HCT116 (cell line): ENCODE measurements around the gene ANTXRL. TPM values are rescaled to one million over a fixed set of nuclear protein-coding genes. Genes with fewer than 3 reads are reported as not detected.

Experiments used
- ATAC-seq: fragments of 200-7000 bp; cut with Tn5 transposase; 2 replicates; pipeline ENCODE4 v1.9.1; 2020; ENCODE audit warnings: mild to moderate bottlenecking, moderate library complexity
- BruUV-seq: library from RNA; stranded (reverse); fragments of 400-500 nt; replicated peaks from 2 replicates; lab custom pipeline; 2021; lab: Mats Ljungman, UMichigan
- CTCF ChIA-PET: fragments of 300-600 bp; sonication (Branson Sonifier 250); formaldehyde crosslinking; loops from one replicate; lab custom pipeline; 2021; ENCODE audit warnings: antibody characterized with exemption; lab: Charles Lee
- POLR2A ChIA-PET: fragments of 300-600, 350-600 bp; sonication (Branson Sonifier 250); formaldehyde crosslinking; loops from one replicate; lab custom pipeline; 2021; ENCODE audit warnings: antibody characterized with exemption; lab: Charles Lee
- RAD21 ChIA-PET, 2 experiments: fragments of 300-600 bp; sonication (Branson Sonifier 250); formaldehyde crosslinking; loops; one replicate each; lab custom pipeline; 2023; ENCODE audit warnings: low total read pairs in 2 of 2; ENCODE audit not compliant: uncharacterized antibody in 2 of 2, unreplicated experiment in 2 of 2, low non-redundant PET in 1 of 2; lab: Charles Lee
- DNase-seq: peaks from one replicate; pipeline ENCODE4 v3.0.0-alpha.2; 2010; ENCODE audit warnings: low read depth, low spot score
- H2AFZ ChIP-seq: fragments of 200-600 bp; shearing (Covaris generic), sonication (generic); 2 replicates; pipeline ENCODE4 v1.6.1; 2017; ENCODE audit warnings: low read depth, mixed run types, mixed read lengths, antibody characterized with exemption, low read length; ENCODE audit not compliant: poor library complexity, severe bottlenecking
- H3K27ac ChIP-seq: 2 replicates; pipeline ENCODE4 v1.5.1; 2012; ENCODE audit warnings: low read depth, low read length
- H3K27me3 ChIP-seq: fragments of 200-600 bp; sonication (generic); 2 replicates; pipeline ENCODE4 v1.6.1; 2016; ENCODE audit warnings: mixed run types, low read length, mixed read lengths; ENCODE audit not compliant: insufficient read depth
- H3K36me3 ChIP-seq, 2 experiments: fragments of 200-500 bp in 1 of 2; fragments of 200-600 bp in 1 of 2; sonication (Bioruptor generic) in 1 of 2; sonication (generic) in 1 of 2; 2 replicates each; pipeline versions ENCODE4 v1.5.1 to v1.6.1; 2014 to 2016; ENCODE audit warnings: low read length in 2 of 2, inconsistent platforms in 1 of 2, mixed read lengths in 1 of 2, mixed run types in 1 of 2; ENCODE audit not compliant: insufficient read depth in 2 of 2, control insufficient read depth in 1 of 2
- H3K4me1 ChIP-seq, 2 experiments: fragments of 200-600 bp in 1 of 2; sonication (generic) in 1 of 2; 2 replicates each; pipeline versions ENCODE4 v1.5.1 to v1.6.1; 2012 to 2017; ENCODE audit warnings: low read length in 2 of 2, inconsistent platforms in 1 of 2, mild to moderate bottlenecking in 1 of 2, mixed read lengths in 1 of 2, mixed run types in 1 of 2, moderate library complexity in 1 of 2; ENCODE audit not compliant: insufficient read depth in 2 of 2, control insufficient read depth in 1 of 2
- H3K4me2 ChIP-seq: fragments of 200-600 bp; sonication (generic); 2 replicates; pipeline ENCODE4 v1.6.1; 2017; ENCODE audit warnings: mixed run types, low read length, mixed read lengths
- H3K4me3 ChIP-seq, 2 experiments: fragments of 200-600 bp in 1 of 2; sonication (generic) in 1 of 2; replicated peaks in 1 of 2; 2 replicates each; pipeline ENCODE4 v1.5.1; 2011 to 2016; ENCODE audit warnings: low read length in 2 of 2, control low read depth in 1 of 2, low read depth in 1 of 2, mild to moderate bottlenecking in 1 of 2, mixed read lengths in 1 of 2, mixed run types in 1 of 2
- H3K79me2 ChIP-seq: fragments of 200-600 bp; sonication (generic); 2 replicates; pipeline ENCODE4 v1.6.1; 2017; ENCODE audit warnings: mild to moderate bottlenecking, mixed run types, low read length, moderate library complexity, mixed read lengths; ENCODE audit not compliant: insufficient read depth
- H3K9ac ChIP-seq: fragments of 200-600 bp; sonication (generic); 2 replicates; pipeline ENCODE4 v1.6.1; 2016; ENCODE audit warnings: low read length, mixed read lengths
- H3K9me2 ChIP-seq: fragments of 200-600 bp; sonication (generic), shearing (Covaris generic); 2 replicates; pipeline ENCODE4 v1.6.1; 2017; ENCODE audit warnings: mixed run types, mild to moderate bottlenecking, moderate library complexity; ENCODE audit not compliant: insufficient read depth
- H3K9me3 ChIP-seq, 2 experiments: fragments of 200-500 bp in 1 of 2; fragments of 200-600 bp in 1 of 2; sonication (Bioruptor generic) in 1 of 2; sonication (generic) in 1 of 2; 2 replicates each; pipeline ENCODE4 v1.6.1; 2014 to 2017; ENCODE audit warnings: low read length in 2 of 2, mixed read lengths in 2 of 2, inconsistent platforms in 1 of 2, low read depth in 1 of 2, mild to moderate bottlenecking in 1 of 2, mixed run types in 1 of 2, moderate library complexity in 1 of 2; ENCODE audit not compliant: control insufficient read depth in 1 of 2, insufficient read depth in 1 of 2
- H4K20me1 ChIP-seq: fragments of 200-600 bp; sonication (generic), shearing (Covaris generic); 2 replicates; pipeline ENCODE4 v1.6.1; 2017; ENCODE audit warnings: mixed run types, mild to moderate bottlenecking, moderate library complexity; ENCODE audit not compliant: insufficient read depth
- CBX3 ChIP-seq: IDR thresholded peaks from 2 replicates; pipeline ENCODE4 v1.6.1; 2012; ENCODE audit warnings: low read depth
- CEBPB ChIP-seq: IDR thresholded peaks from 2 replicates; pipeline ENCODE4 v1.6.1; 2012; ENCODE audit warnings: low read depth
- EGR1 ChIP-seq: IDR thresholded peaks from 2 replicates; pipeline ENCODE4 v1.6.1; 2012; ENCODE audit warnings: low read depth
- ELF1 ChIP-seq: IDR thresholded peaks from 2 replicates; pipeline ENCODE4 v1.6.1; 2012; ENCODE audit warnings: low read depth, borderline replicate concordance
- EZH2 ChIP-seq: fragments of 200-600 bp; sonication (generic); IDR thresholded peaks from 2 replicates; pipeline ENCODE4 v1.6.1; 2017; ENCODE audit warnings: antibody characterized with exemption, mixed run types
- FOSL1 ChIP-seq: IDR thresholded peaks from 2 replicates; pipeline ENCODE4 v1.6.1; 2012; ENCODE audit warnings: low read depth
- JUND ChIP-seq: IDR thresholded peaks from 2 replicates; pipeline ENCODE4 v1.6.1; 2012
- POLR2AphosphoS5 ChIP-seq: IDR thresholded peaks from 2 replicates; pipeline ENCODE4 v1.6.1; 2011; ENCODE audit warnings: mild to moderate bottlenecking, low read depth, low read length, moderate library complexity
- RAD21 ChIP-seq: IDR thresholded peaks from 2 replicates; pipeline ENCODE4 v1.6.1; 2012; ENCODE audit warnings: low read depth, mild to moderate bottlenecking
- SIN3A ChIP-seq: IDR thresholded peaks from 2 replicates; pipeline ENCODE4 v1.6.1; 2012; ENCODE audit warnings: low read depth
- SRF ChIP-seq: IDR thresholded peaks from 2 replicates; pipeline ENCODE4 v1.6.1; 2012; ENCODE audit warnings: low read depth
- TCF7L2 ChIP-seq: IDR thresholded peaks from 2 replicates; pipeline ENCODE4 v1.7.0; 2011; ENCODE audit warnings: borderline replicate concordance, inconsistent platforms; ENCODE audit not compliant: insufficient read depth, insufficient read length; ENCODE audit errors: extremely low read depth
- YY1 ChIP-seq: IDR thresholded peaks from 2 replicates; pipeline ENCODE4 v1.6.1; 2011; ENCODE audit warnings: low read length, low read depth, moderate library complexity, mild to moderate bottlenecking; ENCODE audit not compliant: insufficient replicate concordance; ENCODE audit errors: extremely low read depth
- ZFX ChIP-seq: fragments of 450-650 bp; IDR thresholded peaks from 2 replicates; pipeline ENCODE4 v1.6.1; 2017
- ZNF274 ChIP-seq: fragments of 200-500 bp; sonication (Bioruptor generic); IDR thresholded peaks from 2 replicates; pipeline ENCODE4 v1.6.1; 2014; ENCODE audit warnings: mild to moderate bottlenecking, low read depth, low read length, inconsistent platforms
- intact Hi-C: fragments of 100-400 bp; cut with micrococcal nuclease; formaldehyde crosslinking; loops from 2 replicates; pipeline ENCODE4 v1.10.0; 2022
- total RNA-seq: library from RNA; stranded (reverse); gene quantifications from one replicate; pipeline ENCODE4 v1.2.1, GENCODE V29; 2021; ENCODE audit not compliant: unreplicated experiment
- TF ChIP-seq, protein P1 (sequence below): IDR thresholded peaks from 2 replicates; pipeline ENCODE4 v1.6.1; 2012
- TF ChIP-seq, protein P2 (sequence below): IDR thresholded peaks from 2 replicates; pipeline ENCODE4 v1.6.1; 2012; ENCODE audit warnings: low read depth
- TF ChIP-seq, protein P3 (sequence below), 3 experiments: fragments of 200-600 bp in 1 of 3; sonication (generic) in 1 of 3; IDR thresholded peaks in 2 of 3; conservative IDR thresholded peaks in 1 of 3; 2 replicates each; pipeline ENCODE4 v1.5.1; 2012 to 2017; ENCODE audit warnings: low read depth in 2 of 3, low read length in 2 of 3, antibody characterized with exemption in 1 of 3, borderline replicate concordance in 1 of 3, control low read depth in 1 of 3, mild to moderate bottlenecking in 1 of 3, mixed read lengths in 1 of 3, mixed run types in 1 of 3, moderate library complexity in 1 of 3; ENCODE audit not compliant: insufficient read depth in 1 of 3
- TF ChIP-seq, protein P4 (sequence below): IDR thresholded peaks from 2 replicates; pipeline ENCODE4 v1.6.1; 2012
- TF ChIP-seq, protein P5 (sequence below): IDR thresholded peaks from 2 replicates; pipeline ENCODE4 v1.6.1; 2011; ENCODE audit warnings: mild to moderate bottlenecking, low read length, moderate library complexity; ENCODE audit not compliant: insufficient replicate concordance; ENCODE audit errors: extremely low read depth

ANTXRL gene
- total RNA-seq, 1 experiment from 2014 or later: not detected

DNA sequence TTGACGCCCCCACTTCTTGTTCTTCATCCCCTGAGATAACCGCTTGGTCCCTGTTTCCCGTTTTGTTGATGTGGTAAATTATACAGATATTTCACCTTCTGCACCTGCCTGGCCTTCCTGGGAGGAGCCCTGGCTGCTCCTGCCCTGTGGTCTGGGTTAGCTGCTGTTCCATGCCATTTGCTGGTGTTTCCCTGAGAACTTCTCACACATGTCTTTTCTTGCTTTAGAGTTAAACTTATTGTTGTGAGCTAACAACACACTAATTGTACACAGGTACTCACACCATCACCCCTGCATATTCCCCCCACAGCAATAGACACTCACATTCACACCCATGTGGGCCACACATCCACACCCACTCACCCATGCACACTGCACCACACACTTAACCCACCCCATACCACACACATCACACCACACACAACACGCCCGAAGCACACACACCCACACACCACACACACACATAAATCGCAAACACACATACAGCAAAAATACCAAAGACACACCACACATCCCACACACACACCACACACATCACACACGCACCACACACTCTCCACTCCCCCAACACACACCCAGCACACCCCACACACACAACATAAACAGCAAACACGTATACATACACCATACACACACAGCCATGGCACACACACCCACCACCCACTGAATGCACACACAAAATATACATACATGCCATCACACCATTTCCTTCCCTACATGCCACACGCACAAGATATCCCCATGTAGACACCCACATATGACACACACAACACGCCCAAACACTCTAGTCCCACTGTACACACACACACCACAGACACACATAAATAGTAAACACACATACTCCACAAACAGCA, 19.4 kb upstream of the ANTXRL start:
- no peaks in the 10 kb centered on the region for H3K27me3 ChIP-seq
- H3K79me2 ChIP-seq: no peaks in the 10 kb centered on the region
- no peaks in the 10 kb centered on the region for H4K20me1 ChIP-seq
- ChIA-PET POLR2A (no interaction called here), CTCF (no interaction called here)
- no peak overlapping the region for H3K4me2 ChIP-seq
- no peak overlapping the region for H3K4me3 ChIP-seq
- BruUV-seq: no TSS peak
- H3K9me3 ChIP-seq: no peaks in the 10 kb centered on the region
- no peak overlapping the region for H2AFZ ChIP-seq
- H3K9ac ChIP-seq: no peak overlapping the region
- ATAC-seq (no peak), DNase-seq (no peak)
- H3K4me1 ChIP-seq: no peaks in the 10 kb centered on the region
- H3K9me2 ChIP-seq: no peaks in the 10 kb centered on the region
- intact Hi-C loops: no loop called here
- no peaks in the 10 kb centered on the region for H3K36me3 ChIP-seq
- no peak overlapping the region for H3K27ac ChIP-seq
- TF ChIP-seq, protein P1, sequence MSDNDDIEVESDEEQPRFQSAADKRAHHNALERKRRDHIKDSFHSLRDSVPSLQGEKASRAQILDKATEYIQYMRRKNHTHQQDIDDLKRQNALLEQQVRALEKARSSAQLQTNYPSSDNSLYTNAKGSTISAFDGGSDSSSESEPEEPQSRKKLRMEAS: no peak
- TF ChIP-seq YY1: no peak
- TF ChIP-seq, protein P2, sequence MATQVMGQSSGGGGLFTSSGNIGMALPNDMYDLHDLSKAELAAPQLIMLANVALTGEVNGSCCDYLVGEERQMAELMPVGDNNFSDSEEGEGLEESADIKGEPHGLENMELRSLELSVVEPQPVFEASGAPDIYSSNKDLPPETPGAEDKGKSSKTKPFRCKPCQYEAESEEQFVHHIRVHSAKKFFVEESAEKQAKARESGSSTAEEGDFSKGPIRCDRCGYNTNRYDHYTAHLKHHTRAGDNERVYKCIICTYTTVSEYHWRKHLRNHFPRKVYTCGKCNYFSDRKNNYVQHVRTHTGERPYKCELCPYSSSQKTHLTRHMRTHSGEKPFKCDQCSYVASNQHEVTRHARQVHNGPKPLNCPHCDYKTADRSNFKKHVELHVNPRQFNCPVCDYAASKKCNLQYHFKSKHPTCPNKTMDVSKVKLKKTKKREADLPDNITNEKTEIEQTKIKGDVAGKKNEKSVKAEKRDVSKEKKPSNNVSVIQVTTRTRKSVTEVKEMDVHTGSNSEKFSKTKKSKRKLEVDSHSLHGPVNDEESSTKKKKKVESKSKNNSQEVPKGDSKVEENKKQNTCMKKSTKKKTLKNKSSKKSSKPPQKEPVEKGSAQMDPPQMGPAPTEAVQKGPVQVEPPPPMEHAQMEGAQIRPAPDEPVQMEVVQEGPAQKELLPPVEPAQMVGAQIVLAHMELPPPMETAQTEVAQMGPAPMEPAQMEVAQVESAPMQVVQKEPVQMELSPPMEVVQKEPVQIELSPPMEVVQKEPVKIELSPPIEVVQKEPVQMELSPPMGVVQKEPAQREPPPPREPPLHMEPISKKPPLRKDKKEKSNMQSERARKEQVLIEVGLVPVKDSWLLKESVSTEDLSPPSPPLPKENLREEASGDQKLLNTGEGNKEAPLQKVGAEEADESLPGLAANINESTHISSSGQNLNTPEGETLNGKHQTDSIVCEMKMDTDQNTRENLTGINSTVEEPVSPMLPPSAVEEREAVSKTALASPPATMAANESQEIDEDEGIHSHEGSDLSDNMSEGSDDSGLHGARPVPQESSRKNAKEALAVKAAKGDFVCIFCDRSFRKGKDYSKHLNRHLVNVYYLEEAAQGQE: no peak
- no peak for TF ChIP-seq SIN3A
- no peak for TF ChIP-seq RAD21
- TF ChIP-seq FOSL1: no peak
- TF ChIP-seq, protein P3, sequence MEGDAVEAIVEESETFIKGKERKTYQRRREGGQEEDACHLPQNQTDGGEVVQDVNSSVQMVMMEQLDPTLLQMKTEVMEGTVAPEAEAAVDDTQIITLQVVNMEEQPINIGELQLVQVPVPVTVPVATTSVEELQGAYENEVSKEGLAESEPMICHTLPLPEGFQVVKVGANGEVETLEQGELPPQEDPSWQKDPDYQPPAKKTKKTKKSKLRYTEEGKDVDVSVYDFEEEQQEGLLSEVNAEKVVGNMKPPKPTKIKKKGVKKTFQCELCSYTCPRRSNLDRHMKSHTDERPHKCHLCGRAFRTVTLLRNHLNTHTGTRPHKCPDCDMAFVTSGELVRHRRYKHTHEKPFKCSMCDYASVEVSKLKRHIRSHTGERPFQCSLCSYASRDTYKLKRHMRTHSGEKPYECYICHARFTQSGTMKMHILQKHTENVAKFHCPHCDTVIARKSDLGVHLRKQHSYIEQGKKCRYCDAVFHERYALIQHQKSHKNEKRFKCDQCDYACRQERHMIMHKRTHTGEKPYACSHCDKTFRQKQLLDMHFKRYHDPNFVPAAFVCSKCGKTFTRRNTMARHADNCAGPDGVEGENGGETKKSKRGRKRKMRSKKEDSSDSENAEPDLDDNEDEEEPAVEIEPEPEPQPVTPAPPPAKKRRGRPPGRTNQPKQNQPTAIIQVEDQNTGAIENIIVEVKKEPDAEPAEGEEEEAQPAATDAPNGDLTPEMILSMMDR (IDR thresholded peaks at IDR 0.05 in 2 of 3, conservative IDR thresholded peaks at IDR 0.05 in 1 of 3; ENCODE audit: borderline replicate concordance in 1 of 3, insufficient read depth in 1 of 3, low read depth in 2 of 3, low read length in 2 of 3): no peak
- TF ChIP-seq, protein P4, sequence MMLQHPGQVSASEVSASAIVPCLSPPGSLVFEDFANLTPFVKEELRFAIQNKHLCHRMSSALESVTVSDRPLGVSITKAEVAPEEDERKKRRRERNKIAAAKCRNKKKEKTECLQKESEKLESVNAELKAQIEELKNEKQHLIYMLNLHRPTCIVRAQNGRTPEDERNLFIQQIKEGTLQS: no peak
- TF ChIP-seq, protein P5, sequence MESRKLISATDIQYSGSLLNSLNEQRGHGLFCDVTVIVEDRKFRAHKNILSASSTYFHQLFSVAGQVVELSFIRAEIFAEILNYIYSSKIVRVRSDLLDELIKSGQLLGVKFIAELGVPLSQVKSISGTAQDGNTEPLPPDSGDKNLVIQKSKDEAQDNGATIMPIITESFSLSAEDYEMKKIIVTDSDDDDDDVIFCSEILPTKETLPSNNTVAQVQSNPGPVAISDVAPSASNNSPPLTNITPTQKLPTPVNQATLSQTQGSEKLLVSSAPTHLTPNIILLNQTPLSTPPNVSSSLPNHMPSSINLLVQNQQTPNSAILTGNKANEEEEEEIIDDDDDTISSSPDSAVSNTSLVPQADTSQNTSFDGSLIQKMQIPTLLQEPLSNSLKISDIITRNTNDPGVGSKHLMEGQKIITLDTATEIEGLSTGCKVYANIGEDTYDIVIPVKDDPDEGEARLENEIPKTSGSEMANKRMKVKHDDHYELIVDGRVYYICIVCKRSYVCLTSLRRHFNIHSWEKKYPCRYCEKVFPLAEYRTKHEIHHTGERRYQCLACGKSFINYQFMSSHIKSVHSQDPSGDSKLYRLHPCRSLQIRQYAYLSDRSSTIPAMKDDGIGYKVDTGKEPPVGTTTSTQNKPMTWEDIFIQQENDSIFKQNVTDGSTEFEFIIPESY: no peak
- no peak for TF ChIP-seq ZFX
- no peak for TF ChIP-seq JUND
- TF ChIP-seq POLR2AphosphoS5: no peak
- TF ChIP-seq EZH2: no peak
- no peak for TF ChIP-seq ZNF274
- TF ChIP-seq ELF1: no peak
- no peak for TF ChIP-seq TCF7L2
- no peak for TF ChIP-seq CBX3
- TF ChIP-seq CEBPB: no peak
- no peak for TF ChIP-seq SRF
- TF ChIP-seq EGR1: no peak
- TF ChIP-seq, all 23 proteins: peak for 0
- RAD21 ChIA-PET: no interaction called here
